IMR-90 (cell line): ENCODE data around the gene ERN1.

Source experiments
- BHLHE40 ChIP-seq: fragments of 150-350 bp; IDR thresholded peaks from 2 replicates; pipeline ENCODE4 v1.6.1; 2016; ENCODE audit warnings: mild to moderate bottlenecking, low read depth, low read length
- CEBPB ChIP-seq: IDR thresholded peaks from 2 replicates; pipeline ENCODE4 v1.6.1; 2012; ENCODE audit warnings: low read depth, low read length, improper control_type of control experiment
- CTCF ChIP-seq: conservative IDR thresholded peaks from 2 replicates; pipeline ENCODE4 v1.5.1; 2012; ENCODE audit warnings: mild to moderate bottlenecking, low read depth, low read length, improper control_type of control experiment
- MAZ ChIP-seq: IDR thresholded peaks from 2 replicates; pipeline ENCODE4 v1.6.1; 2012; ENCODE audit warnings: low read depth, mild to moderate bottlenecking, low read length, improper control_type of control experiment, moderate library complexity, borderline replicate concordance
- MXI1 ChIP-seq: IDR thresholded peaks from 2 replicates; pipeline ENCODE4 v1.6.1; 2012; ENCODE audit warnings: low read depth, mild to moderate bottlenecking, low read length, moderate library complexity, borderline replicate concordance
- POLR2A ChIP-seq: IDR thresholded peaks from 2 replicates; pipeline ENCODE4 v1.6.1; 2012; ENCODE audit warnings: mild to moderate bottlenecking, low read depth, low read length
- RAD21 ChIP-seq: IDR thresholded peaks from 2 replicates; pipeline ENCODE4 v1.6.1; 2012; ENCODE audit warnings: low read length, improper control_type of control experiment
- RCOR1 ChIP-seq: IDR thresholded peaks from 2 replicates; pipeline ENCODE4 v1.6.1; 2012; ENCODE audit warnings: mild to moderate bottlenecking, low read length, improper control_type of control experiment; ENCODE audit not compliant: insufficient replicate concordance
- SMC3 ChIP-seq: fragments of 150-350 bp; IDR thresholded peaks from 2 replicates; pipeline ENCODE4 v1.6.1; 2016; ENCODE audit warnings: low read depth, mild to moderate bottlenecking, antibody characterized with exemption, low read length, moderate library complexity
- USF2 ChIP-seq: fragments of 150-350 bp; IDR thresholded peaks from 2 replicates; pipeline ENCODE4 v1.6.1; 2017; ENCODE audit warnings: mild to moderate bottlenecking, antibody characterized with exemption, low read length, low read depth

- no peak for TF ChIP-seq CTCF
- TF ChIP-seq SMC3, result no peak
- TF ChIP-seq CEBPB, result no peak
- TF ChIP-seq RAD21, result no peak
- TF ChIP-seq RCOR1, result no peak
- no peak for TF ChIP-seq MXI1
- TF ChIP-seq BHLHE40, result no peak
- no peak for TF ChIP-seq POLR2A
- no peak for TF ChIP-seq MAZ
- no peak for TF ChIP-seq USF2
Measured at GRCh38 chr17:64095144-64095882, 34.6 kb downstream of the ERN1 start.
